Hepatocyte (in vitro differentiated cells): ENCODE results near the gene C16orf89. TPM values are rescaled to one million over a fixed set of nuclear protein-coding genes. Genes with fewer than 3 reads are reported as not detected.

Source experiments
- DNase-seq: peaks from one replicate; pipeline ENCODE4 v3.0.0-alpha.2; 2016; ENCODE audit warnings: low spot score
- H2AFZ ChIP-seq: fragments of 200-600 bp; sonication (generic); 2 replicates; pipeline ENCODE4 v1.6.0; 2016; ENCODE audit warnings: antibody characterized with exemption, mild to moderate bottlenecking
- H3K27ac ChIP-seq: fragments of 200-600 bp; sonication (generic); 2 replicates; pipeline ENCODE4 v1.5.1; 2016; ENCODE audit warnings: mild to moderate bottlenecking
- H3K27me3 ChIP-seq: fragments of 200-600 bp; sonication (generic); 2 replicates; pipeline ENCODE4 v1.6.1; 2016
- H3K36me3 ChIP-seq: fragments of 200-600 bp; sonication (generic); replicated peaks from 2 replicates; pipeline ENCODE4 v1.5.1; 2016; ENCODE audit warnings: low read depth; ENCODE audit not compliant: insufficient read depth
- H3K4me1 ChIP-seq: fragments of 200-600 bp; sonication (generic); 2 replicates; pipeline ENCODE4 v1.5.1; 2016; ENCODE audit warnings: mild to moderate bottlenecking, moderate library complexity; ENCODE audit not compliant: insufficient read depth
- H3K4me2 ChIP-seq: fragments of 200-600 bp; sonication (generic); 2 replicates; pipeline ENCODE4 v1.6.0; 2016
- H3K4me3 ChIP-seq: fragments of 200-600 bp; sonication (generic); 2 replicates; pipeline ENCODE4 v1.5.1; 2016; ENCODE audit warnings: mild to moderate bottlenecking
- H3K79me2 ChIP-seq: fragments of 200-600 bp; sonication (generic); 2 replicates; pipeline ENCODE4 v1.6.0; 2017; ENCODE audit warnings: mild to moderate bottlenecking
- H3K9me2 ChIP-seq: fragments of 200-600 bp; sonication (generic); replicated peaks from 2 replicates; pipeline ENCODE4 v1.6.0; 2017; ENCODE audit warnings: mild to moderate bottlenecking; ENCODE audit not compliant: insufficient read depth
- H3K9me3 ChIP-seq: fragments of 200-600 bp; sonication (generic); 2 replicates; pipeline ENCODE4 v1.5.1; 2016; ENCODE audit warnings: low read depth, mild to moderate bottlenecking
- H4K20me1 ChIP-seq: fragments of 200-600 bp; sonication (generic); 2 replicates; pipeline ENCODE4 v1.6.0; 2016; ENCODE audit warnings: mild to moderate bottlenecking; ENCODE audit not compliant: insufficient read depth, poor library complexity, severe bottlenecking
- EZH2 ChIP-seq: fragments of 200-600 bp; sonication (generic); IDR thresholded peaks from 2 replicates; pipeline ENCODE4 v1.6.1; 2016; ENCODE audit warnings: antibody characterized with exemption, mild to moderate bottlenecking, borderline replicate concordance
- EZH2phosphoT487 ChIP-seq: fragments of 200-600 bp; sonication (generic); IDR thresholded peaks from one replicate; pipeline ENCODE4 v1.6.1; 2018; ENCODE audit warnings: antibody characterized with exemption, mild to moderate bottlenecking, low read depth, moderate library complexity; ENCODE audit not compliant: unreplicated experiment, severe bottlenecking
- WGBS: methylation state at CpG from one replicate; pipeline ENCODE4 v1.1.6; 2016; ENCODE audit warnings: low lambda C conversion rate; ENCODE audit errors: missing lambda C conversion rate; 5-methylcytosine and 5-hydroxymethylcytosine counted together
- polyA plus RNA-seq: library from polyadenylated mRNA; unstranded; fragments of >200 nt; fragmentation: Nextera tagmentation; extraction: Ambion mirVana; gene quantifications from 2 replicates; pipeline ENCODE4 v1.2.1, GENCODE V29; 2016
- total RNA-seq: library from RNA; depleted of rRNA; stranded (reverse); fragments of >200 nt; gene quantifications from 2 replicates; pipeline ENCODE4 v1.2.3, GENCODE V29; 2014
- TF ChIP-seq, protein P1 (sequence below): fragments of 200-600 bp; sonication (generic); IDR thresholded peaks from 2 replicates; pipeline ENCODE4 v1.5.1; 2016; ENCODE audit warnings: antibody characterized with exemption, mild to moderate bottlenecking; ENCODE audit not compliant: poor library complexity

Gene C16orf89
- total and polyA plus RNA-seq, 2 experiments from 2014 or later = 1.1 to 3.8 TPM

GRCh38 chr16:5040451-5040850, 25.3 kb downstream of the C16orf89 start:
- Histone ChIP-seq H3K4me3 (no peak overlapping the region), H3K9me2 (no peaks in the 10 kb centered on the region), H3K27me3 (no peaks in the 10 kb centered on the region), H3K4me2 (peak overlapping the region; percentile 46), H3K79me2 (no peaks in the 10 kb centered on the region), H4K20me1 (no peaks in the 10 kb centered on the region), H2AFZ (no peak overlapping the region), H3K36me3 (no peaks in the 10 kb centered on the region), H3K27ac (peak overlapping the region; percentile 57), H3K9me3 (no peaks in the 10 kb centered on the region), H3K4me1 (peaks cover 25% of the 10 kb centered on the region)
- peak; percentile 54 for DNase-seq
- TF ChIP-seq EZH2 = no peak
- TF ChIP-seq EZH2phosphoT487 = peak; percentile 47
- WGBS = 41% methylated on average over 7 of the region's 7 CpGs

- peak overlapping the region; percentile 58 for H3K4me2 ChIP-seq
- H3K9me3 ChIP-seq = no peaks in the 10 kb centered on the region
- no peaks in the 10 kb centered on the region for H3K9me2 ChIP-seq
- H3K36me3 ChIP-seq = no peaks in the 10 kb centered on the region
- no peak overlapping the region for H2AFZ ChIP-seq
- no peaks in the 10 kb centered on the region for H4K20me1 ChIP-seq
- peaks cover 25% of the 10 kb centered on the region for H3K4me1 ChIP-seq
- peaks cover 8% of the 10 kb centered on the region for H3K79me2 ChIP-seq
- H3K27ac ChIP-seq = peak overlapping the region; percentile 92
- DNase-seq = no peak
- no peaks in the 10 kb centered on the region for H3K27me3 ChIP-seq
- no peak overlapping the region for H3K4me3 ChIP-seq
- 61% methylated on average over 12 of the region's 12 CpGs for WGBS
- TF ChIP-seq EZH2 = no peak
- TF ChIP-seq, protein P1, sequence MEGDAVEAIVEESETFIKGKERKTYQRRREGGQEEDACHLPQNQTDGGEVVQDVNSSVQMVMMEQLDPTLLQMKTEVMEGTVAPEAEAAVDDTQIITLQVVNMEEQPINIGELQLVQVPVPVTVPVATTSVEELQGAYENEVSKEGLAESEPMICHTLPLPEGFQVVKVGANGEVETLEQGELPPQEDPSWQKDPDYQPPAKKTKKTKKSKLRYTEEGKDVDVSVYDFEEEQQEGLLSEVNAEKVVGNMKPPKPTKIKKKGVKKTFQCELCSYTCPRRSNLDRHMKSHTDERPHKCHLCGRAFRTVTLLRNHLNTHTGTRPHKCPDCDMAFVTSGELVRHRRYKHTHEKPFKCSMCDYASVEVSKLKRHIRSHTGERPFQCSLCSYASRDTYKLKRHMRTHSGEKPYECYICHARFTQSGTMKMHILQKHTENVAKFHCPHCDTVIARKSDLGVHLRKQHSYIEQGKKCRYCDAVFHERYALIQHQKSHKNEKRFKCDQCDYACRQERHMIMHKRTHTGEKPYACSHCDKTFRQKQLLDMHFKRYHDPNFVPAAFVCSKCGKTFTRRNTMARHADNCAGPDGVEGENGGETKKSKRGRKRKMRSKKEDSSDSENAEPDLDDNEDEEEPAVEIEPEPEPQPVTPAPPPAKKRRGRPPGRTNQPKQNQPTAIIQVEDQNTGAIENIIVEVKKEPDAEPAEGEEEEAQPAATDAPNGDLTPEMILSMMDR = peak; percentile 8
Measured at GRCh38 chr16:5036228-5037156, 29.3 kb downstream of the C16orf89 start.

DNA sequence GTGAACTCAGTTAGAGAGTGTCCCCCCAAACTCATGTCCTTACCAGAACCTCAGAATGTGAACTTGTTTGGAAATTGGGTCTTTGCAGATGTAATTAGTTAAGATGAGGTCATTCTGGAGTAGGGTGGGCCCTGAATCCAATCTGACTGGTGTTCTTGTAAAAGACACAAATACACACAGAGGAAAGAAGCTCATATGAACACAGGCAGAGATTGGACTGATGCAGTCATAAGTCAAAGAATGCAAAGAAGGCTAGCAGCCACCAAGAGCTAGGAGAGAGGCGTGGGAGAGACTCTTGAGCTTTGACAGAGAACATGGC, 29.9 kb downstream of the C16orf89 start:
- Histone ChIP-seq H3K4me3 (no peak overlapping the region), H3K4me2 (peak overlapping the region; percentile 58), H3K9me3 (no peaks in the 10 kb centered on the region), H3K9me2 (no peaks in the 10 kb centered on the region), H4K20me1 (no peaks in the 10 kb centered on the region), H2AFZ (no peak overlapping the region), H3K36me3 (no peaks in the 10 kb centered on the region), H3K79me2 (peaks cover 8% of the 10 kb centered on the region), H3K4me1 (peaks cover 19% of the 10 kb centered on the region), H3K27ac (peak overlapping the region; percentile 92), H3K27me3 (no peaks in the 10 kb centered on the region)
- WGBS = 47% methylated on average over 1 of the region's 1 CpG
- no peak for TF ChIP-seq EZH2
- TF ChIP-seq, protein P1 = no peak
- no peak for TF ChIP-seq EZH2phosphoT487
- no peak for DNase-seq

GRCh38 chr16:5034167-5034523, 31.6 kb downstream of the C16orf89 start:
- DNase-seq = no peak
- peak overlapping the region; percentile 80 for H3K27ac ChIP-seq
- H3K4me3 ChIP-seq = peak overlapping the region; percentile 94
- H2AFZ ChIP-seq = peak overlapping the region; percentile 95
- H3K4me1 ChIP-seq = peaks cover 14% of the 10 kb centered on the region
- H4K20me1 ChIP-seq = no peaks in the 10 kb centered on the region
- peak overlapping the region; percentile 81 for H3K4me2 ChIP-seq
- WGBS = 23% methylated on average over 2 of the region's 2 CpGs
- H3K27me3 ChIP-seq = no peaks in the 10 kb centered on the region
- peaks cover 8% of the 10 kb centered on the region for H3K79me2 ChIP-seq
- no peaks in the 10 kb centered on the region for H3K9me2 ChIP-seq
- H3K9me3 ChIP-seq = no peaks in the 10 kb centered on the region
- H3K36me3 ChIP-seq = no peaks in the 10 kb centered on the region
- TF ChIP-seq EZH2phosphoT487 = no peak
- TF ChIP-seq, protein P1 = no peak
- TF ChIP-seq EZH2 = no peak
